Suprapubic skin (tissue), 4 donors: ENCODE measurements around the gene CAMK4. TPM values are rescaled to one million over a fixed set of nuclear protein-coding genes. Genes with fewer than 3 reads are reported as not detected.

Experiments used
- DNase-seq, 2 donors: peaks; one replicate each; pipeline ENCODE4 v3.0.0-alpha.2; 2019; ENCODE audit warnings: low spot score in 2 of 2
- H3K27ac ChIP-seq: fragments of 200-600 bp; sonication (generic); one replicate; pipeline ENCODE4 v1.5.1; 2019
- H3K27me3 ChIP-seq: fragments of 200-600 bp; sonication (generic); one replicate; pipeline ENCODE4 v1.5.1; 2019
- H3K36me3 ChIP-seq: fragments of 200-600 bp; sonication (generic); one replicate; pipeline ENCODE4 v1.5.1; 2019
- H3K4me1 ChIP-seq: fragments of 200-600 bp; sonication (generic); one replicate; pipeline ENCODE4 v1.5.1; 2019
- H3K4me3 ChIP-seq: fragments of 200-600 bp; sonication (generic); one replicate; pipeline ENCODE4 v1.5.1; 2019; ENCODE audit warnings: mild to moderate bottlenecking
- H3K9me3 ChIP-seq: fragments of 200-600 bp; sonication (generic); one replicate; pipeline ENCODE4 v1.5.1; 2019
- CTCF ChIP-seq, 2 donors: fragments of 200-600 bp in 1 of 2; fragments of 450-650 bp in 1 of 2; sonication (generic) in 1 of 2; IDR thresholded peaks; one replicate each; pipeline ENCODE4 v1.5.1; 2016 to 2019; ENCODE audit warnings: antibody characterized with exemption in 2 of 2, mild to moderate bottlenecking in 1 of 2, moderate library complexity in 1 of 2
- EP300 ChIP-seq: sonication (generic); formaldehyde crosslinking; IDR thresholded peaks from one replicate; pipeline ENCODE4 v1.6.1; 2017; ENCODE audit warnings: antibody characterized with exemption
- POLR2A ChIP-seq, 2 donors: fragments of 450-650 bp; IDR thresholded peaks; one replicate each; pipeline ENCODE4 v1.6.1; 2017; ENCODE audit warnings: antibody characterized with exemption in 2 of 2, mild to moderate bottlenecking in 2 of 2, moderate library complexity in 2 of 2
- POLR2AphosphoS5 ChIP-seq, 3 donors: sonication (generic); formaldehyde crosslinking; IDR thresholded peaks; one replicate each; pipeline ENCODE4 v1.6.1; 2017; ENCODE audit warnings: antibody characterized with exemption in 3 of 3
- WGBS: methylation state at CpG from one replicate; pipeline ENCODE4 v1.1.5; 2018; 5-methylcytosine and 5-hydroxymethylcytosine counted together
- total RNA-seq, 4 donors: library from RNA; depleted of rRNA; stranded (reverse); fragments of >200 nt; gene quantifications; one replicate each; pipeline ENCODE4 v1.1.0, GENCODE V29; 2016

Gene CAMK4
- total RNA-seq, 4 donors from 2014 or later: 0.05 to 2.6 (median 0.21) TPM; not detected in 1

- H3K27ac ChIP-seq: no peak overlapping the region
- no peak overlapping the region for H3K4me3 ChIP-seq
- peaks cover 3% of the 10 kb centered on the region for H3K27me3 ChIP-seq
- no peaks in the 10 kb centered on the region for H3K4me1 ChIP-seq
- WGBS: 73% methylated on average over 2 of the region's 2 CpGs
- H3K9me3 ChIP-seq: no peaks in the 10 kb centered on the region
- DNase-seq: no peak
- no peaks in the 10 kb centered on the region for H3K36me3 ChIP-seq
- TF ChIP-seq CTCF (IDR thresholded peaks at IDR 0.05) (no peak), POLR2AphosphoS5 (IDR thresholded peaks at IDR 0.05) (no peak), POLR2A (IDR thresholded peaks at IDR 0.05) (no peak), EP300 (no peak)
Measured at GRCh38 chr5:111461934-111462333, 237.8 kb downstream of the CAMK4 start.

GRCh38 chr5:111463311-111463710 is 239.1 kb downstream of the CAMK4 start:
- Histone ChIP-seq H3K4me1 (no peaks in the 10 kb centered on the region), H3K36me3 (no peaks in the 10 kb centered on the region), H3K9me3 (no peaks in the 10 kb centered on the region), H3K27ac (no peak overlapping the region), H3K4me3 (no peak overlapping the region), H3K27me3 (peaks cover 3% of the 10 kb centered on the region)
- TF ChIP-seq CTCF (IDR thresholded peaks at IDR 0.05) (no peak), POLR2A (IDR thresholded peaks at IDR 0.05) (no peak), EP300 (no peak), POLR2AphosphoS5 (IDR thresholded peaks at IDR 0.05) (no peak)
- no peak for DNase-seq

- H3K36me3 ChIP-seq: no peaks in the 10 kb centered on the region
- no peak for DNase-seq
- H3K27me3 ChIP-seq: no peaks in the 10 kb centered on the region
- 30% methylated on average over 2 of the region's 2 CpGs for WGBS
- no peaks in the 10 kb centered on the region for H3K9me3 ChIP-seq
- no peak overlapping the region for H3K27ac ChIP-seq
- peaks cover 4% of the 10 kb centered on the region for H3K4me1 ChIP-seq
- no peak overlapping the region for H3K4me3 ChIP-seq
- TF ChIP-seq POLR2A (IDR thresholded peaks at IDR 0.05): no peak
- no peak for TF ChIP-seq CTCF (IDR thresholded peaks at IDR 0.05)
- no peak for TF ChIP-seq EP300
- no peak for TF ChIP-seq POLR2AphosphoS5 (IDR thresholded peaks at IDR 0.05)
Measured at GRCh38 chr5:111469293-111469896, 245.2 kb downstream of the CAMK4 start.

- H3K36me3 ChIP-seq: no peaks in the 10 kb centered on the region
- WGBS: 66% methylated on average over 2 of the region's 2 CpGs
- TF ChIP-seq EP300 (no peak), POLR2A (IDR thresholded peaks at IDR 0.05) (no peak), POLR2AphosphoS5 (IDR thresholded peaks at IDR 0.05) (no peak), CTCF (IDR thresholded peaks at IDR 0.05) (no peak)
Measured at GRCh38 chr5:111469903-111470302, 245.7 kb downstream of the CAMK4 start.

GRCh38 chr5:111472096-111472495 is 247.9 kb downstream of the CAMK4 start:
- 89% methylated on average over 3 of the region's 3 CpGs for whole genome bisulfite sequencing

More at GRCh38 chr5:111469903-111470302, 245.7 kb downstream of the CAMK4 start:
- Histone ChIP-seq H3K27ac (no peak overlapping the region), H3K4me3 (no peak overlapping the region), H3K9me3 (no peaks in the 10 kb centered on the region), H3K27me3 (no peaks in the 10 kb centered on the region), H3K4me1 (peaks cover 4% of the 10 kb centered on the region)
- DNase-seq: no peak

More at GRCh38 chr5:111472096-111472495, 247.9 kb downstream of the CAMK4 start:
- DNase-seq: no peak
- Histone ChIP-seq H3K36me3 (no peaks in the 10 kb centered on the region), H3K27ac (no peak overlapping the region), H3K27me3 (no peaks in the 10 kb centered on the region), H3K4me1 (peaks cover 4% of the 10 kb centered on the region), H3K4me3 (no peak overlapping the region), H3K9me3 (no peaks in the 10 kb centered on the region)
- TF ChIP-seq POLR2A (IDR thresholded peaks at IDR 0.05) (no peak), EP300 (no peak), CTCF (IDR thresholded peaks at IDR 0.05) (no peak), POLR2AphosphoS5 (IDR thresholded peaks at IDR 0.05) (no peak)
